OCI-LY1 (cell line): Measurements from ENCODE around the gene ANTXRL.

Source experiments
- H2AFZ ChIP-seq: fragments of 200-600 bp; sonication (generic), shearing (Covaris generic); 2 replicates; pipeline ENCODE4 v1.6.0; 2014; ENCODE audit warnings: antibody characterized with exemption, mild to moderate bottlenecking, low read length
- H3F3A ChIP-seq: fragments of 200-600 bp; sonication (generic), shearing (Covaris generic); 2 replicates; pipeline ENCODE4 v1.6.0; 2014; ENCODE audit warnings: mild to moderate bottlenecking, antibody characterized with exemption, low read length, moderate library complexity; ENCODE audit not compliant: insufficient read depth
- H3K27ac ChIP-seq: fragments of 200-600 bp; sonication (generic); 2 replicates; pipeline ENCODE4 v1.5.1; 2014; ENCODE audit warnings: low read length, mixed run types, mild to moderate bottlenecking, low read depth; ENCODE audit not compliant: poor library complexity, severe bottlenecking
- H3K27me3 ChIP-seq: fragments of 200-600 bp; sonication (generic); 2 replicates; pipeline ENCODE4 v1.6.0; 2014; ENCODE audit warnings: antibody characterized with exemption, mild to moderate bottlenecking, low read length, moderate library complexity; ENCODE audit not compliant: insufficient read depth
- H3K36me3 ChIP-seq: fragments of 200-600 bp; sonication (generic); 2 replicates; pipeline ENCODE4 v1.6.1; 2014; ENCODE audit warnings: mild to moderate bottlenecking, antibody characterized with exemption, low read length, moderate library complexity, mixed read lengths; ENCODE audit not compliant: insufficient read depth
- H3K4me1 ChIP-seq: fragments of 200-600 bp; sonication (generic); 2 replicates; pipeline ENCODE4 v1.5.1; 2014; ENCODE audit warnings: mild to moderate bottlenecking, low read length, moderate library complexity; ENCODE audit not compliant: insufficient read depth, severe bottlenecking
- H3K4me2 ChIP-seq: fragments of 200-600 bp; sonication (generic), shearing (Covaris generic); 2 replicates; pipeline ENCODE4 v1.6.1; 2014; ENCODE audit warnings: low read length
- H3K4me3 ChIP-seq: fragments of 200-600 bp; sonication (generic); 2 replicates; pipeline ENCODE4 v1.5.1; 2014; ENCODE audit warnings: low read length, low read depth, mild to moderate bottlenecking, mixed read lengths; ENCODE audit not compliant: poor library complexity, severe bottlenecking
- H3K79me2 ChIP-seq: fragments of 200-600 bp; shearing (Covaris generic); 2 replicates; pipeline ENCODE4 v1.6.1; 2016; ENCODE audit warnings: mixed run types, low read length, mixed read lengths; ENCODE audit not compliant: insufficient read depth
- H3K9ac ChIP-seq: fragments of 200-600 bp; sonication (generic), shearing (Covaris generic); 2 replicates; pipeline ENCODE4 v1.6.1; 2014; ENCODE audit warnings: mild to moderate bottlenecking, low read length, mixed read lengths
- H3K9me2 ChIP-seq: fragments of 200-600 bp; sonication (generic), shearing (Covaris generic); 2 replicates; pipeline ENCODE4 v1.6.1; 2014; ENCODE audit warnings: low read depth, mild to moderate bottlenecking, low read length, mixed read lengths
- H3K9me3 ChIP-seq: fragments of 200-600 bp; shearing (Covaris generic); 2 replicates; pipeline ENCODE4 v1.6.1; 2014; ENCODE audit warnings: low read length, mixed read lengths
- H4K20me1 ChIP-seq: fragments of 200-600 bp; sonication (generic), shearing (Covaris generic); 2 replicates; pipeline ENCODE4 v1.6.0; 2016; ENCODE audit warnings: mild to moderate bottlenecking, low read length; ENCODE audit not compliant: insufficient read depth
- CTCF ChIP-seq: fragments of 200-600 bp; sonication (generic), shearing (Covaris generic); IDR thresholded peaks from 2 replicates; pipeline ENCODE4 v1.5.1; 2017; ENCODE audit warnings: mild to moderate bottlenecking, antibody characterized with exemption, low read length, moderate library complexity, mixed read lengths
- EZH2 ChIP-seq: fragments of 200-600 bp; sonication (generic), shearing (Covaris generic); IDR thresholded peaks from 2 replicates; pipeline ENCODE4 v1.8.0; 2017; ENCODE audit warnings: borderline replicate concordance, mixed run types, mild to moderate bottlenecking, antibody characterized with exemption, low read length, moderate library complexity, mixed read lengths

The ANTXRL gene

DNA sequence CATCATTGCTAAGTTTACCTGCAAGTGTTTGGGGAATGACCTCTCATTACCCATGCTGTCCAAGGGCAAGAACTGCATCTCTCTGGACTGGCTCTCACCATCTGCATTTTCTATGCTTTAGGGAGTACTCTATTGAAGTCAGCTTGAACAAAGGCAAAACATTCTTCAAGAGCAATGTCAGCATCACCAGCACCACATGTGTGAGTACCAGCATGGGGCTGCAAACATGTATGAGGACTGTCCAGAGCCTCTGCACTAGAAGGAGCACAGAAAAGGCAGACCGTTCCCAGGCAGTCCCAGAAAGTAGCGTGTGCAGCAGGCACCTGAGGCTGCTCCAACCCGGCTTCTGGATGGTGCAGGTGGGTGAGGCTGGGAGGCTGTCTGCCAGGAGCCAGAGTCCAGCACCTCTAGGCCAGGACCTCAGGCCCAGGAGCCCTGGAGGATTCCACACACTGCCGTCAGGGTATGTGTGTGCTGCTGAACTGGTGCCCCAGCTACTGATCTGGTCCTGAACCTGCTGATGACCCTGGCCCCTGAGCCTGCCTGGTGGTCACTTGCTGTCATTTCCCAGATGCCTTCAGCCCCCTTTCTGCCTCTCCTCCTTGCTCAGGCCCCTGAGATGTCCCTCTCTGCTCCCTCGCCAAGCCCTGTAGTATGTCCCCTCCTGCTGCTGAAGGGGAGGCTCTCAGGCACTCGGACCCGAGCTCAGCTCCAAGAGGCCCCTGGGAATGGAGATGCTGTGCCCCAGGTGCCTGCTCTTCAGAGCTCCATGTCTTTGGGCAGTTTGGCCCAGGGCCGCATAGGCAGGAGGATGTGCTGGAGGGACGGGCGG, 20.7 kb downstream of the ANTXRL start:
- Histone ChIP-seq H3K27me3 (no peaks in the 10 kb centered on the region), H3K4me3 (no peak overlapping the region), H3K4me2 (no peak overlapping the region), H2AFZ (no peak overlapping the region), H3K4me1 (no peaks in the 10 kb centered on the region), H3K27ac (no peak overlapping the region), H3K9ac (no peak overlapping the region), H3F3A (no peaks in the 10 kb centered on the region), H3K9me2 (no peaks in the 10 kb centered on the region), H3K79me2 (no peaks in the 10 kb centered on the region), H3K36me3 (no peaks in the 10 kb centered on the region), H4K20me1 (no peaks in the 10 kb centered on the region), H3K9me3 (no peaks in the 10 kb centered on the region)
- TF ChIP-seq CTCF (no peak), EZH2 (no peak)

GRCh38 chr10:46308113-46308415, 21.3 kb downstream of the ANTXRL start:
- TF ChIP-seq EZH2 (no peak), CTCF (no peak)
- Histone ChIP-seq H3K4me3 (no peak overlapping the region), H4K20me1 (no peaks in the 10 kb centered on the region), H3K36me3 (no peaks in the 10 kb centered on the region), H3K4me2 (no peak overlapping the region), H3K9me2 (no peaks in the 10 kb centered on the region), H3F3A (no peaks in the 10 kb centered on the region), H2AFZ (no peak overlapping the region), H3K9ac (no peak overlapping the region), H3K79me2 (no peaks in the 10 kb centered on the region), H3K9me3 (no peaks in the 10 kb centered on the region), H3K4me1 (no peaks in the 10 kb centered on the region), H3K27ac (no peak overlapping the region), H3K27me3 (0 out of 2 replicates have a peak, but pooled peaks cover 3% of the 10 kb centered on the region)

- H3K4me3 ChIP-seq: no peak overlapping the region
- no peaks in the 10 kb centered on the region for H4K20me1 ChIP-seq
- H2AFZ ChIP-seq: no peak overlapping the region
- H3K27ac ChIP-seq: no peak overlapping the region
- no peaks in the 10 kb centered on the region for H3K9me3 ChIP-seq
- H3K36me3 ChIP-seq: no peaks in the 10 kb centered on the region
- H3K9me2 ChIP-seq: no peaks in the 10 kb centered on the region
- no peak for TF ChIP-seq CTCF
- no peak for TF ChIP-seq EZH2
- H3K4me1 ChIP-seq: no peaks in the 10 kb centered on the region
- peaks cover 8% of the 10 kb centered on the region; the same call in 1 of the 2 replicates for H3K27me3 ChIP-seq
- H3K9ac ChIP-seq: no peak overlapping the region
- H3F3A ChIP-seq: no peaks in the 10 kb centered on the region
- H3K79me2 ChIP-seq: no peaks in the 10 kb centered on the region
- H3K4me2 ChIP-seq: no peak overlapping the region
Observed at GRCh38 chr10:46308666-46309450, 22.1 kb downstream of the ANTXRL start.
